Stimulated activated CD8-positive, alpha-beta memory T cell treated with anti-CD3 and anti-CD28 coated beads, Interleukin-4, amount 100 ng/mL, for 24 hours (primary cell): ENCODE measurements around the gene AP2A2.
A peak's percentile ranks its signal among the peaks of the same experiment; 100 is the strongest.

Source experiments
- DNase-seq: peaks from one replicate; pipeline ENCODE4 v3.0.0-alpha.2; 2020; ENCODE audit warnings: low read depth

Gene AP2A2

GRCh38 chr11:1042626-1043562 is 117.2 kb downstream of the AP2A2 start:
- DNase-seq, result no peak

GRCh38 chr11:1043563-1044096 is 118.0 kb downstream of the AP2A2 start:
- no peak for DNase-seq

GRCh38 chr11:1044160-1044559 is 118.5 kb downstream of the AP2A2 start:
- no peak for DNase-seq

GRCh38 chr11:1047595-1048156 is 122.0 kb downstream of the AP2A2 start:
- no peak for DNase-seq

GRCh38 chr11:1048375-1049070 is 122.9 kb downstream of the AP2A2 start:
- DNase-seq, result no peak

GRCh38 chr11:1049071-1049405 is 123.4 kb downstream of the AP2A2 start:
- DNase-seq, result no peak

- DNase-seq, result no peak
Observed at GRCh38 chr11:1049431-1049891, 123.8 kb downstream of the AP2A2 start.

- no peak for DNase-seq
Observed at GRCh38 chr11:1049911-1050580, 124.4 kb downstream of the AP2A2 start.

GRCh38 chr11:1050581-1051355 is 125.1 kb downstream of the AP2A2 start:
- peak; percentile 57 for DNase-seq

- DNase-seq, result no peak
Observed at GRCh38 chr11:1051356-1052132, 125.9 kb downstream of the AP2A2 start.

- no peak for DNase-seq
Observed at GRCh38 chr11:1052133-1053011, 126.7 kb downstream of the AP2A2 start.

GRCh38 chr11:1053121-1053901 is 127.6 kb downstream of the AP2A2 start:
- no peak for DNase-seq

GRCh38 chr11:1054143-1055108 is 128.8 kb downstream of the AP2A2 start:
- DNase-seq, result no peak

GRCh38 chr11:1055109-1055703 is 129.5 kb downstream of the AP2A2 start:
- no peak for DNase-seq

- DNase-seq, result no peak
Observed at GRCh38 chr11:1055990-1056771, 130.5 kb downstream of the AP2A2 start.

GRCh38 chr11:1057806-1058205 is 132.1 kb downstream of the AP2A2 start:
- DNase-seq, result no peak
